ENCODE data around the gene CIB4. TPM values are rescaled to one million over a fixed set of nuclear protein-coding genes. Genes with fewer than 3 reads are reported as not detected.

The CIB4 gene
- total and polyA plus RNA-seq, 2 experiments from 2014 or later, result not detected

GRCh38 chr2:26633351-26633945, 7.7 kb downstream of the CIB4 start:
- no peak for TF ChIP-seq EZH2phosphoT487 (IDR thresholded peaks at IDR 0.05; ENCODE audit: low read depth, severe bottlenecking, unreplicated experiment)
- TF ChIP-seq EZH2 (IDR thresholded peaks at IDR 0.05; ENCODE audit: borderline replicate concordance), result no peak
- TF ChIP-seq CTCF (IDR thresholded peaks at IDR 0.05; ENCODE audit: poor library complexity), result no peak
- Histone ChIP-seq H3K36me3 (replicated peaks; ENCODE audit: insufficient read depth, low read depth) (no peaks in the 10 kb centered on the region), H3K9me2 (replicated peaks; ENCODE audit: insufficient read depth) (no peaks in the 10 kb centered on the region), H2AFZ (no peak overlapping the region), H3K4me1 (ENCODE audit: insufficient read depth) (peaks cover 21% of the 10 kb centered on the region), H4K20me1 (ENCODE audit: insufficient read depth, poor library complexity, severe bottlenecking) (no peaks in the 10 kb centered on the region), H3K79me2 (no peaks in the 10 kb centered on the region), H3K27me3 (no peaks in the 10 kb centered on the region), H3K9me3 (ENCODE audit: low read depth) (no peaks in the 10 kb centered on the region), H3K4me2 (no peak overlapping the region), H3K4me3 (no peak overlapping the region), H3K27ac (no peak overlapping the region)
- WGBS (ENCODE audit: low lambda C conversion rate, missing lambda C conversion rate), result 89% methylated on average over 13 of the region's 13 CpGs
- no peak for DNase-seq (ENCODE audit: low spot score)

- Histone ChIP-seq H2AFZ (no peak overlapping the region), H3K4me3 (no peak overlapping the region), H3K9me3 (ENCODE audit: low read depth) (no peaks in the 10 kb centered on the region), H3K27me3 (no peaks in the 10 kb centered on the region), H3K27ac (no peak overlapping the region), H4K20me1 (ENCODE audit: insufficient read depth, poor library complexity, severe bottlenecking) (no peaks in the 10 kb centered on the region), H3K36me3 (replicated peaks; ENCODE audit: insufficient read depth, low read depth) (no peaks in the 10 kb centered on the region), H3K4me1 (ENCODE audit: insufficient read depth) (peaks cover 21% of the 10 kb centered on the region), H3K9me2 (replicated peaks; ENCODE audit: insufficient read depth) (no peaks in the 10 kb centered on the region), H3K4me2 (no peak overlapping the region), H3K79me2 (no peaks in the 10 kb centered on the region)
- WGBS (ENCODE audit: low lambda C conversion rate, missing lambda C conversion rate), result 80% methylated on average over 14 of the region's 14 CpGs
- TF ChIP-seq CTCF (IDR thresholded peaks at IDR 0.05; ENCODE audit: poor library complexity) (no peak), EZH2 (IDR thresholded peaks at IDR 0.05; ENCODE audit: borderline replicate concordance) (no peak), EZH2phosphoT487 (IDR thresholded peaks at IDR 0.05; ENCODE audit: low read depth, severe bottlenecking, unreplicated experiment) (no peak)
- DNase-seq (ENCODE audit: low spot score), result no peak
Observed at GRCh38 chr2:26632624-26633185, 8.5 kb downstream of the CIB4 start.

- no peak overlapping the region for H3K4me2 ChIP-seq
- TF ChIP-seq EZH2 (IDR thresholded peaks at IDR 0.05; ENCODE audit: borderline replicate concordance), result no peak
- no peak for TF ChIP-seq CTCF (IDR thresholded peaks at IDR 0.05; ENCODE audit: poor library complexity)
- TF ChIP-seq EZH2phosphoT487 (IDR thresholded peaks at IDR 0.05; ENCODE audit: low read depth, severe bottlenecking, unreplicated experiment), result no peak
- 81% methylated on average over 13 of the region's 13 CpGs for WGBS (ENCODE audit: low lambda C conversion rate, missing lambda C conversion rate)
Observed at GRCh38 chr2:26631401-26632170, 9.6 kb downstream of the CIB4 start.

More at GRCh38 chr2:26631401-26632170, 9.6 kb downstream of the CIB4 start:
- no peaks in the 10 kb centered on the region for H3K27me3 ChIP-seq
- H3K4me1 ChIP-seq (ENCODE audit: insufficient read depth), result peaks cover 21% of the 10 kb centered on the region
- no peak for DNase-seq (ENCODE audit: low spot score)
- no peaks in the 10 kb centered on the region for H3K36me3 ChIP-seq (replicated peaks; ENCODE audit: insufficient read depth, low read depth)
- H3K27ac ChIP-seq, result no peak overlapping the region
- H4K20me1 ChIP-seq (ENCODE audit: insufficient read depth, poor library complexity, severe bottlenecking), result no peaks in the 10 kb centered on the region
- no peaks in the 10 kb centered on the region for H3K9me3 ChIP-seq (ENCODE audit: low read depth)
- H3K9me2 ChIP-seq (replicated peaks; ENCODE audit: insufficient read depth), result no peaks in the 10 kb centered on the region
- H3K4me3 ChIP-seq, result no peak overlapping the region
- no peak overlapping the region for H2AFZ ChIP-seq
- H3K79me2 ChIP-seq, result no peaks in the 10 kb centered on the region

Data from hepatocyte (in vitro differentiated cells).